H1 (cell line): ENCODE results near the gene NPC1L1. TPM values are rescaled to one million over a fixed set of nuclear protein-coding genes. Genes with fewer than 3 reads are reported as not detected.

ENCODE experiments used
- CTCF ChIA-PET: fragments of 300-600 bp; sonication (Branson Sonifier 250); formaldehyde crosslinking; loops from one replicate; lab custom pipeline; 2021; ENCODE audit not compliant: partially characterized antibody; lab: Charles Lee
- POLR2A ChIA-PET: fragments of 300-600 bp; sonication (Branson Sonifier 250); formaldehyde crosslinking; loops from one replicate; lab custom pipeline; 2021; ENCODE audit warnings: inconsistent platforms; ENCODE audit not compliant: partially characterized antibody; lab: Charles Lee
- DNase-seq, 2 experiments: peaks; one replicate each; pipeline versions ENCODE4 v3.0.0 to v3.0.0-alpha.2; 2010 to 2022; ENCODE audit warnings: low spot score in 2 of 2, low read depth in 1 of 2, mixed read lengths in 1 of 2
- FAIRE-seq: peaks from 2 replicates; lab custom pipeline; 2011; peaks lifted over from hg19 to GRCh38; lab: Jason Lieb, UNC
- H2AFZ ChIP-seq: 2 replicates; pipeline ENCODE4 v1.8.1; 2012; ENCODE audit warnings: low read length, inconsistent platforms
- H2AK5ac ChIP-seq: 2 replicates; pipeline ENCODE4 v1.6.1; 2013; ENCODE audit warnings: low read depth, low read length
- H2BK120ac ChIP-seq: replicated peaks from 2 replicates; pipeline ENCODE3; 2013; ENCODE audit warnings: low read depth, low read length, inconsistent platforms
- H2BK12ac ChIP-seq: 2 replicates; pipeline ENCODE4 v1.6.1; 2013; ENCODE audit warnings: low read depth, low read length
- H2BK15ac ChIP-seq: 2 replicates; pipeline ENCODE4 v1.6.1; 2013; ENCODE audit warnings: low read length
- H2BK20ac ChIP-seq: 2 replicates; pipeline ENCODE4 v1.6.1; 2013; ENCODE audit warnings: low read length
- H2BK5ac ChIP-seq: 2 replicates; pipeline ENCODE4 v1.6.1; 2013; ENCODE audit warnings: low read depth, low read length
- H3K14ac ChIP-seq: 2 replicates; pipeline ENCODE4 v1.6.1; 2013; ENCODE audit warnings: inconsistent platforms; ENCODE audit not compliant: insufficient read length
- H3K18ac ChIP-seq: 2 replicates; pipeline ENCODE4 v1.6.1; 2013; ENCODE audit warnings: low read length; ENCODE audit errors: extremely low read depth
- H3K23ac ChIP-seq: 2 replicates; pipeline ENCODE4 v1.6.1; 2013; ENCODE audit warnings: inconsistent platforms; ENCODE audit not compliant: insufficient read length
- H3K23me2 ChIP-seq: 2 replicates; pipeline ENCODE4 v1.6.1; 2013; ENCODE audit warnings: low read depth, low read length
- H3K27ac ChIP-seq: 2 replicates; pipeline ENCODE4 v1.6.1; 2011; ENCODE audit warnings: low read depth, low read length, inconsistent platforms
- H3K27me3 ChIP-seq, 4 experiments: replicated peaks in 1 of 4; 1 replicate in 1 of 4; 2 replicates in 3 of 4; pipeline versions ENCODE4 v1.6.1 to v1.8.1; 2011 to 2013; ENCODE audit warnings: low read length in 3 of 4, mild to moderate bottlenecking in 3 of 4, inconsistent platforms in 2 of 4, mixed read lengths in 2 of 4, moderate library complexity in 1 of 4; ENCODE audit not compliant: control insufficient read depth in 3 of 4, insufficient read depth in 3 of 4; ENCODE audit errors: extremely low read depth in 1 of 4
- H3K36me3 ChIP-seq, 4 experiments: 2 replicates each; pipeline versions ENCODE4 v1.6.1 to v1.8.1; 2011 to 2013; ENCODE audit warnings: mild to moderate bottlenecking in 4 of 4, low read length in 3 of 4, moderate library complexity in 2 of 4, control low read depth in 1 of 4, inconsistent platforms in 1 of 4; ENCODE audit not compliant: insufficient read depth in 4 of 4, control insufficient read depth in 2 of 4
- H3K4ac ChIP-seq: replicated peaks from 2 replicates; pipeline ENCODE3; 2013; ENCODE audit warnings: low read length, low read depth, mixed read lengths, inconsistent platforms; ENCODE audit not compliant: insufficient read length
- H3K4me1 ChIP-seq, 4 experiments: replicated peaks in 1 of 4; 1 replicate in 1 of 4; 2 replicates in 3 of 4; pipeline versions ENCODE4 v1.6.1 to v1.8.1; 2011 to 2013; ENCODE audit warnings: low read length in 3 of 4, inconsistent platforms in 2 of 4, mixed read lengths in 1 of 4; ENCODE audit not compliant: insufficient read depth in 4 of 4, control insufficient read depth in 3 of 4
- H3K4me2 ChIP-seq, 2 experiments: 2 replicates each; pipeline versions ENCODE4 v1.6.1 to v1.8.1; 2011 to 2013; ENCODE audit warnings: low read depth in 2 of 2, low read length in 2 of 2, control low read depth in 1 of 2, inconsistent platforms in 1 of 2, mild to moderate bottlenecking in 1 of 2; ENCODE audit not compliant: insufficient read depth in 1 of 2
- H3K4me3 ChIP-seq, 4 experiments: fragments of 200-600, 300-600 bp in 1 of 4; sonication (generic), shearing (Covaris generic), sonication (Bioruptor Twin) in 1 of 4; 2 replicates each; pipeline versions ENCODE4 v1.5.1 to v1.8.1; 2011 to 2016; ENCODE audit warnings: low read length in 4 of 4, low read depth in 3 of 4, control low read depth in 2 of 4, inconsistent platforms in 2 of 4, mild to moderate bottlenecking in 2 of 4, mixed read lengths in 1 of 4, moderate library complexity in 1 of 4; ENCODE audit not compliant: insufficient read depth in 2 of 4; ENCODE audit errors: extremely low read depth in 1 of 4
- H3K56ac ChIP-seq: replicated peaks from 2 replicates; pipeline ENCODE3; 2013; ENCODE audit warnings: low read depth, mild to moderate bottlenecking, mixed read lengths, low read length, inconsistent platforms; ENCODE audit not compliant: insufficient read length
- H3K79me1 ChIP-seq: 2 replicates; pipeline ENCODE4 v1.6.1; 2013; ENCODE audit warnings: low read depth, low read length, control low read depth
- H3K79me2 ChIP-seq, 2 experiments: 2 replicates each; pipeline versions ENCODE4 v1.6.1 to v1.8.1; 2012 to 2013; ENCODE audit warnings: low read length in 2 of 2, mild to moderate bottlenecking in 2 of 2, inconsistent platforms in 1 of 2; ENCODE audit not compliant: insufficient read depth in 2 of 2, control insufficient read depth in 1 of 2
- H3K9ac ChIP-seq, 4 experiments: replicated peaks in 1 of 4; 1 replicate in 1 of 4; 2 replicates in 3 of 4; pipeline versions ENCODE4 v1.6.1 to v1.8.1; 2011 to 2013; ENCODE audit warnings: low read depth in 3 of 4, low read length in 3 of 4, control low read depth in 2 of 4, mild to moderate bottlenecking in 2 of 4, moderate library complexity in 2 of 4, inconsistent platforms in 1 of 4; ENCODE audit errors: extremely low read depth in 1 of 4
- H3K9me3 ChIP-seq, 2 experiments: 2 replicates each; pipeline versions ENCODE4 v1.6.1 to v1.8.1; 2012 to 2013; ENCODE audit warnings: mild to moderate bottlenecking in 2 of 2, moderate library complexity in 2 of 2, control low read depth in 1 of 2, inconsistent platforms in 1 of 2, low read depth in 1 of 2, low read length in 1 of 2, mixed read lengths in 1 of 2; ENCODE audit not compliant: insufficient read depth in 2 of 2
- H4K20me1 ChIP-seq, 2 experiments: replicated peaks in 1 of 2; 2 replicates each; pipeline versions ENCODE3 to v1.8.1; 2011 to 2013; ENCODE audit warnings: inconsistent platforms in 2 of 2, low read length in 2 of 2, mild to moderate bottlenecking in 1 of 2; ENCODE audit not compliant: insufficient read depth in 2 of 2, control insufficient read depth in 1 of 2
- H4K5ac ChIP-seq: 2 replicates; pipeline ENCODE4 v1.6.1; 2013; ENCODE audit warnings: low read length, low read depth, mixed read lengths, inconsistent platforms; ENCODE audit not compliant: insufficient read length
- H4K8ac ChIP-seq: 2 replicates; pipeline ENCODE4 v1.8.0; 2013; ENCODE audit warnings: mild to moderate bottlenecking, moderate library complexity, low read length, inconsistent platforms; ENCODE audit not compliant: insufficient read depth; ENCODE audit errors: extremely low read depth
- H4K91ac ChIP-seq: replicated peaks from 2 replicates; pipeline ENCODE3; 2013; ENCODE audit warnings: low read length, mixed read lengths, inconsistent platforms; ENCODE audit not compliant: insufficient read length
- BACH1 ChIP-seq: IDR thresholded peaks from 2 replicates; pipeline ENCODE4 v1.6.1; 2012; ENCODE audit warnings: low read length, improper control_type of control experiment
- BRCA1 ChIP-seq: IDR thresholded peaks from 2 replicates; pipeline ENCODE4 v1.6.1; 2012; ENCODE audit warnings: low read depth, low read length, improper control_type of control experiment
- CBX8 ChIP-seq: fragments of 300-800, 300-1000 bp; sonication (generic); IDR thresholded peaks from 2 replicates; pipeline ENCODE4 v1.7.1; 2016; ENCODE audit warnings: low read depth, low read length, borderline replicate concordance
- EGR1 ChIP-seq: IDR thresholded peaks from 2 replicates; pipeline ENCODE4 v1.6.1; 2011; ENCODE audit warnings: low read depth, low read length, borderline replicate concordance
- FOSL1 ChIP-seq: IDR thresholded peaks from 2 replicates; pipeline ENCODE4 v1.6.1; 2011; ENCODE audit warnings: mild to moderate bottlenecking, low read depth, low read length, moderate library complexity; ENCODE audit not compliant: insufficient read depth
- GTF2F1 ChIP-seq: IDR thresholded peaks from 2 replicates; pipeline ENCODE4 v1.6.1; 2012; ENCODE audit warnings: low read depth, low read length, improper control_type of control experiment, borderline replicate concordance
- HDAC6 ChIP-seq: IDR thresholded peaks from one replicate; pipeline ENCODE4 v1.7.1; 2012; ENCODE audit warnings: low read depth, mild to moderate bottlenecking, inconsistent platforms, low read length, moderate library complexity
- JUN ChIP-seq: IDR thresholded peaks from 2 replicates; pipeline ENCODE4 v1.6.1; 2011; ENCODE audit warnings: low read depth, mild to moderate bottlenecking, improper control_type of control experiment, low read length
- KDM5A ChIP-seq: fragments of 200-600 bp; IDR thresholded peaks from 2 replicates; pipeline ENCODE4 v1.7.1; 2012; ENCODE audit warnings: mild to moderate bottlenecking, low read length, inconsistent platforms, mixed read lengths
- POU5F1 ChIP-seq: IDR thresholded peaks from 2 replicates; pipeline ENCODE4 v1.6.1; 2011; ENCODE audit warnings: low read depth, mild to moderate bottlenecking, low read length, moderate library complexity
- RAD21 ChIP-seq, 2 experiments: IDR thresholded peaks in 1 of 2; conservative IDR thresholded peaks in 1 of 2; 2 replicates each; pipeline ENCODE4 v1.6.1; 2011; ENCODE audit warnings: low read depth in 2 of 2, low read length in 2 of 2, improper control_type of control experiment in 1 of 2, inconsistent platforms in 1 of 2, mild to moderate bottlenecking in 1 of 2, moderate library complexity in 1 of 2
- RBBP5 ChIP-seq: IDR thresholded peaks from 2 replicates; pipeline ENCODE4 v1.7.1; 2012; ENCODE audit warnings: low read depth, mild to moderate bottlenecking, inconsistent platforms, low read length, moderate library complexity, borderline replicate concordance
- SIRT6 ChIP-seq: IDR thresholded peaks from one replicate; pipeline ENCODE4 v1.7.1; 2012; ENCODE audit warnings: low read length, inconsistent platforms
- SP1 ChIP-seq: IDR thresholded peaks from 2 replicates; pipeline ENCODE4 v1.6.1; 2011; ENCODE audit warnings: low read depth, low read length
- ZNF274 ChIP-seq: IDR thresholded peaks from 2 replicates; pipeline ENCODE4 v1.7.0; 2012; ENCODE audit warnings: low read length, borderline replicate concordance; ENCODE audit errors: extremely low read depth
- WGBS, 2 experiments: shearing (Covaris generic) in 1 of 2; methylation state at CpG; one replicate each; pipeline versions ENCODE4 v1.1.6 to v1.1.7; 2013 to 2015; ENCODE audit warnings: low lambda C conversion rate in 2 of 2, mixed read lengths in 2 of 2, inconsistent platforms in 1 of 2, low coverage in 1 of 2, missing lambda C conversion rate in 1 of 2; ENCODE audit not compliant: insufficient replicate concordance in 2 of 2, insufficient coverage in 1 of 2, insufficient read length in 1 of 2; ENCODE audit errors: extremely low coverage in 1 of 2, missing lambda C conversion rate in 1 of 2; 5-methylcytosine and 5-hydroxymethylcytosine counted together
- polyA plus RNA-seq, 7 experiments: library from polyadenylated mRNA; depleted of rRNA in 3 of 7; stranded (reverse) in 5 of 7; unstranded in 2 of 7; fragments of >200 nt in 5 of 7; fragments of 200-250 nt in 2 of 7; gene quantifications; 1 replicate in 5 of 7; 2 replicates in 1 of 7; 4 replicates in 1 of 7; pipeline versions ENCODE4 v1.2.1 to v1.2.3, GENCODE V29; 2011 to 2013; ENCODE audit warnings: missing spikeins in 2 of 7, mixed read lengths in 2 of 7
- total RNA-seq: library from RNA; stranded (reverse); fragmentation: NEBNext Ultra II Directional; extraction: Animal tissue kit (Norgen Biotek cat#: 25700); gene quantifications from 2 replicates; pipeline ENCODE4 v1.2.1, GENCODE V29; 2021

NPC1L1 gene
- total and polyA plus RNA-seq, 2 of the 8 experiments (the other 6 are each of a cell fraction or from before 2014, with no cell fraction given) = 0.06 to 0.21 TPM

DNA sequence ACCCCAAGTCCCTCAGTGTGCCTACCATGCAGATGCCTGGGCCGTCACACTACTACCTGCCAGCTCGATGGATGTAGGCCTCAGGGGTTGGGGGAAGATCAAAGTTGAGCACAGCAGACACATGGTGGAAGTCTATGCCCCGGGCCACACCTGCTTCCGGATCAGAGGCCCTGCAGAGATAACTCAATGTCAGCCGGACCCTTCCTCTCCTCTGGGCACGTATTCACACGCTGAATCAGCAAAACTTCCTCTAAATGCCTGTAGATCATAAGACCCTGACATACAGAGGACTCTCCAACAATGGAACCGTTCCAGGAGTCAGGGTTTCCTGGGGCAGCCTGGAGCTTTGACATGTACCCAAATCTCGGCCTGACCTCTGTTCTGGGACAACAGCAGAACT is 28.8 kb upstream of the NPC1L1 start:
- Histone ChIP-seq H2BK12ac (no peak overlapping the region), H2BK20ac (no peak overlapping the region), H3K18ac (no peak overlapping the region), H3K23ac (no peak overlapping the region), H2BK120ac (no peak overlapping the region), H2BK5ac (no peak overlapping the region), H3K27ac (no peak overlapping the region), H3K14ac (no peak overlapping the region), H4K20me1 (peaks cover 2 to 24% of the 10 kb centered on the region in 2 experiments), H3K79me2 (peaks cover 0 to 15% of the 10 kb centered on the region in 2 experiments; a peak in 2 of 4 replicates), H3K4me3 (no peak overlapping the region), H4K5ac (no peak overlapping the region), H4K91ac (no peak overlapping the region), H3K9me3 (no peaks in the 10 kb centered on the region), H3K4me2 (no peak overlapping the region), H4K8ac (no peak overlapping the region), H3K56ac (no peak overlapping the region), H2AFZ (no peak overlapping the region), H3K9ac (no peak overlapping the region), H3K27me3 (no peaks in the 10 kb centered on the region), H3K4me1 (peaks cover 4 to 9% (median 5%) of the 10 kb centered on the region in 4 experiments; a peak in 5 of 7 replicates), H3K23me2 (peaks cover 12% of the 10 kb centered on the region; the same call in 1 of the 2 replicates), H2BK15ac (no peak overlapping the region), H2AK5ac (no peak overlapping the region), H3K36me3 (peaks cover 50 to 64% (median 61%) of the 10 kb centered on the region in 4 experiments), H3K79me1 (peaks cover 4% of the 10 kb centered on the region), H3K4ac (no peak overlapping the region)
- CTCF ChIA-PET = interaction anchor here (1.6 kb wide), 1 partner anchor 35 kb away, joined by 7 read pairs; no protein-coding TSS in a partner anchor
- WGBS, 2 experiments = 89% methylated on average over 9 of the region's 9 CpGs; no CpG with 5 or more reads in 1 of the 2 experiments
- DNase-seq (no peak), FAIRE-seq (no peak)
- no peak for TF ChIP-seq KDM5A
- TF ChIP-seq SP1 = no peak
- no peak for TF ChIP-seq SIRT6
- TF ChIP-seq POU5F1 = no peak
- TF ChIP-seq EGR1 = no peak
- no peak for TF ChIP-seq BRCA1
- TF ChIP-seq BACH1 = no peak
- no peak for TF ChIP-seq HDAC6
- TF ChIP-seq CBX8 = no peak
- TF ChIP-seq GTF2F1 = no peak
- TF ChIP-seq RAD21 (IDR thresholded peaks at IDR 0.05 in 1 of 2, conservative IDR thresholded peaks at IDR 0.05 in 1 of 2; ENCODE audit: low read depth in 2 of 2, low read length in 2 of 2) = no peak
- TF ChIP-seq RBBP5 = no peak
- TF ChIP-seq FOSL1 = no peak
- TF ChIP-seq ZNF274 = no peak
- no peak for TF ChIP-seq JUN
- POLR2A ChIA-PET = interaction anchor here (0.6 to 8.6 kb wide), 8 partner anchors 8 to 438 kb away, joined by 3 to 89 read pairs (median 3); partner anchors contain the start of gene TMED4
